Renal cortical epithelial cell (primary cell): ENCODE results near the gene LIMK1. TPM values are rescaled to one million over a fixed set of nuclear protein-coding genes. Genes with fewer than 3 reads are reported as not detected.
"Not testable (repeated sequence)": the region's sequence is repeated elsewhere in the genome, so short reads cannot be mapped to it uniquely, and the experiment has no call there.

ENCODE experiments used
- DNase-seq: peaks from one replicate; pipeline ENCODE4 v3.0.0-alpha.2; 2011; ENCODE audit warnings: low read depth
- total RNA-seq: library from RNA; depleted of rRNA; stranded (reverse); fragments of >200 nt; gene quantifications from 2 replicates; pipeline ENCODE4 v1.2.3, GENCODE V29; 2014

Gene LIMK1
- total RNA-seq, 1 donor from 2014 or later: 69.2 TPM

- no peak for DNase-seq
Observed at GRCh38 chr7:74126220-74126880, 42.7 kb downstream of the LIMK1 start.

GRCh38 chr7:74129887-74130286, 46.3 kb downstream of the LIMK1 start:
- DNase-seq: no peak

GRCh38 chr7:74130518-74130917, 46.9 kb downstream of the LIMK1 start:
- no peak for DNase-seq

- DNase-seq: peak; percentile 22
Observed at GRCh38 chr7:74134117-74134620, 50.6 kb downstream of the LIMK1 start.

- DNase-seq: no peak
Observed at GRCh38 chr7:74138334-74138867, 54.8 kb downstream of the LIMK1 start.

- no peak for DNase-seq
Observed at GRCh38 chr7:74138945-74139843, 55.6 kb downstream of the LIMK1 start.

- DNase-seq: peak; percentile 23
Observed at GRCh38 chr7:74141705-74142104, 58.1 kb downstream of the LIMK1 start.

- DNase-seq: no peak
Observed at GRCh38 chr7:74143383-74143782, 59.8 kb downstream of the LIMK1 start.

- no peak for DNase-seq
Observed at GRCh38 chr7:74148491-74148890, 64.9 kb downstream of the LIMK1 start.

GRCh38 chr7:74149071-74149470, 65.5 kb downstream of the LIMK1 start:
- DNase-seq: no peak

GRCh38 chr7:74149603-74150002, 66.0 kb downstream of the LIMK1 start:
- no peak for DNase-seq

- DNase-seq: no peak
Observed at GRCh38 chr7:74153736-74154135, 70.1 kb downstream of the LIMK1 start.

- no peak for DNase-seq
Observed at GRCh38 chr7:74155810-74156395, 72.3 kb downstream of the LIMK1 start.

GRCh38 chr7:74157605-74158004, 74.0 kb downstream of the LIMK1 start:
- no peak for DNase-seq

GRCh38 chr7:74164985-74165456, 81.4 kb downstream of the LIMK1 start:
- DNase-seq: no peak

- DNase-seq: no peak
Observed at GRCh38 chr7:74165867-74166593, 82.4 kb downstream of the LIMK1 start.

- not testable (repeated sequence) for DNase-seq
Observed at GRCh38 chr7:74167324-74167723, 83.7 kb downstream of the LIMK1 start.
